ENCODE results near the gene CACNA2D2. TPM values are rescaled to one million over a fixed set of nuclear protein-coding genes. Genes with fewer than 3 reads are reported as not detected.

Gene CACNA2D2
- total RNA-seq, 1 experiment from 2014 or later: not detected

- Histone ChIP-seq H3K27ac (no peak overlapping the region), H3K4me3 (no peak overlapping the region), H3K9me3 (replicated peaks) (no peaks in the 10 kb centered on the region), H3K36me3 (no peaks in the 10 kb centered on the region), H3K4me1 (replicated peaks) (no peaks in the 10 kb centered on the region), H3K27me3 (replicated peaks) (no peaks in the 10 kb centered on the region)
- DNase-seq (ENCODE audit: low read depth in 1 of 2, low spot score in 2 of 2): no peak
Measured at GRCh38 chr3:50453907-50454306, 49.5 kb downstream of the CACNA2D2 start.

- Histone ChIP-seq H3K27ac (no peak overlapping the region), H3K4me3 (no peak overlapping the region)
- DNase-seq (ENCODE audit: low read depth in 1 of 2, low spot score in 2 of 2): no peak
Measured at GRCh38 chr3:50450209-50450921, 53.1 kb downstream of the CACNA2D2 start.

GRCh38 chr3:50448752-50449539 is 54.5 kb downstream of the CACNA2D2 start:
- no peak overlapping the region for H3K4me3 ChIP-seq
- H3K27me3 ChIP-seq (replicated peaks): peaks cover 4% of the 10 kb centered on the region; the same call in 1 of the 2 replicates
- H3K36me3 ChIP-seq: no peaks in the 10 kb centered on the region
- H3K9me3 ChIP-seq (replicated peaks): no peaks in the 10 kb centered on the region
- H3K27ac ChIP-seq: no peak overlapping the region
- DNase-seq (ENCODE audit: low read depth in 1 of 2, low spot score in 2 of 2): no peak
- H3K4me1 ChIP-seq (replicated peaks): no peaks in the 10 kb centered on the region

More at GRCh38 chr3:50450209-50450921, 53.1 kb downstream of the CACNA2D2 start:
- Histone ChIP-seq H3K9me3 (replicated peaks) (no peaks in the 10 kb centered on the region), H3K27me3 (replicated peaks) (peaks cover 1% of the 10 kb centered on the region; the same call in 1 of the 2 replicates), H3K4me1 (replicated peaks) (no peaks in the 10 kb centered on the region), H3K36me3 (no peaks in the 10 kb centered on the region)

GRCh38 chr3:50447290-50447840 is 56.1 kb downstream of the CACNA2D2 start:
- no peaks in the 10 kb centered on the region for H3K36me3 ChIP-seq
- H3K27ac ChIP-seq: no peak overlapping the region
- H3K4me3 ChIP-seq: no peak overlapping the region
- H3K9me3 ChIP-seq (replicated peaks): no peaks in the 10 kb centered on the region
- H3K27me3 ChIP-seq (replicated peaks): peaks cover 8% of the 10 kb centered on the region; the same call in 1 of the 2 replicates
- no peak for DNase-seq (ENCODE audit: low read depth in 1 of 2, low spot score in 2 of 2)
- H3K4me1 ChIP-seq (replicated peaks): no peaks in the 10 kb centered on the region

- no peak for DNase-seq (ENCODE audit: low read depth in 1 of 2, low spot score in 2 of 2)
- H3K4me3 ChIP-seq: no peak overlapping the region
- no peaks in the 10 kb centered on the region for H3K36me3 ChIP-seq
- no peaks in the 10 kb centered on the region for H3K4me1 ChIP-seq (replicated peaks)
- peaks cover 15% of the 10 kb centered on the region; the same call in 1 of the 2 replicates for H3K27me3 ChIP-seq (replicated peaks)
- H3K9me3 ChIP-seq (replicated peaks): no peaks in the 10 kb centered on the region
- H3K27ac ChIP-seq: no peak overlapping the region
Measured at GRCh38 chr3:50445919-50446318, 57.5 kb downstream of the CACNA2D2 start.

- Histone ChIP-seq H3K4me1 (replicated peaks) (no peaks in the 10 kb centered on the region), H3K4me3 (no peak overlapping the region), H3K36me3 (no peaks in the 10 kb centered on the region), H3K9me3 (replicated peaks) (no peaks in the 10 kb centered on the region), H3K27ac (no peak overlapping the region), H3K27me3 (replicated peaks) (peaks cover 15% of the 10 kb centered on the region; the same call in 1 of the 2 replicates)
- no peak for DNase-seq (ENCODE audit: low read depth in 1 of 2, low spot score in 2 of 2)
Measured at GRCh38 chr3:50444782-50445181, 58.7 kb downstream of the CACNA2D2 start.

GRCh38 chr3:50444213-50444612 is 59.2 kb downstream of the CACNA2D2 start:
- Histone ChIP-seq H3K27me3 (replicated peaks) (peaks cover 15% of the 10 kb centered on the region; the same call in 1 of the 2 replicates), H3K36me3 (no peaks in the 10 kb centered on the region), H3K9me3 (replicated peaks) (no peaks in the 10 kb centered on the region), H3K4me3 (no peak overlapping the region), H3K27ac (no peak overlapping the region), H3K4me1 (replicated peaks) (no peaks in the 10 kb centered on the region)
- DNase-seq (ENCODE audit: low read depth in 1 of 2, low spot score in 2 of 2): no peak

- Histone ChIP-seq H3K4me3 (no peak overlapping the region), H3K27me3 (replicated peaks) (peaks cover 15% of the 10 kb centered on the region; the same call in 1 of the 2 replicates), H3K36me3 (no peaks in the 10 kb centered on the region), H3K27ac (no peak overlapping the region), H3K4me1 (replicated peaks) (no peaks in the 10 kb centered on the region), H3K9me3 (replicated peaks) (no peaks in the 10 kb centered on the region)
- no peak for DNase-seq (ENCODE audit: low read depth in 1 of 2, low spot score in 2 of 2)
Measured at GRCh38 chr3:50442945-50443579, 60.4 kb downstream of the CACNA2D2 start.

- Histone ChIP-seq H3K36me3 (no peaks in the 10 kb centered on the region), H3K9me3 (replicated peaks) (no peaks in the 10 kb centered on the region), H3K27me3 (replicated peaks) (peaks cover 15% of the 10 kb centered on the region; the same call in 1 of the 2 replicates), H3K4me1 (replicated peaks) (no peaks in the 10 kb centered on the region), H3K4me3 (no peak overlapping the region), H3K27ac (no peak overlapping the region)
- DNase-seq (ENCODE audit: low read depth in 1 of 2, low spot score in 2 of 2): no peak
Measured at GRCh38 chr3:50441424-50442217, 61.8 kb downstream of the CACNA2D2 start.

- DNase-seq (ENCODE audit: low read depth in 1 of 2, low spot score in 2 of 2): no peak
- H3K27me3 ChIP-seq (replicated peaks): no peaks in the 10 kb centered on the region
- no peak overlapping the region for H3K4me3 ChIP-seq
- no peaks in the 10 kb centered on the region for H3K9me3 ChIP-seq (replicated peaks)
- H3K36me3 ChIP-seq: no peaks in the 10 kb centered on the region
- H3K27ac ChIP-seq: no peak overlapping the region
- no peaks in the 10 kb centered on the region for H3K4me1 ChIP-seq (replicated peaks)
Measured at GRCh38 chr3:50436114-50436674, 67.2 kb downstream of the CACNA2D2 start.

- Histone ChIP-seq H3K4me1 (replicated peaks) (no peaks in the 10 kb centered on the region), H3K4me3 (no peak overlapping the region), H3K9me3 (replicated peaks) (no peaks in the 10 kb centered on the region), H3K27ac (no peak overlapping the region), H3K27me3 (replicated peaks) (no peaks in the 10 kb centered on the region), H3K36me3 (no peaks in the 10 kb centered on the region)
- no peak for DNase-seq (ENCODE audit: low read depth in 1 of 2, low spot score in 2 of 2)
Measured at GRCh38 chr3:50435371-50436113, 67.9 kb downstream of the CACNA2D2 start.

- Histone ChIP-seq H3K4me1 (replicated peaks) (no peaks in the 10 kb centered on the region), H3K27me3 (replicated peaks) (no peaks in the 10 kb centered on the region), H3K36me3 (no peaks in the 10 kb centered on the region), H3K27ac (no peak overlapping the region), H3K4me3 (no peak overlapping the region), H3K9me3 (replicated peaks) (no peaks in the 10 kb centered on the region)
- DNase-seq (ENCODE audit: low read depth in 1 of 2, low spot score in 2 of 2): no peak
Measured at GRCh38 chr3:50433954-50434353, 69.5 kb downstream of the CACNA2D2 start.

Data from SJSA1 (cell line).